ENCODE results near the gene PNPT1. TPM values are rescaled to one million over a fixed set of nuclear protein-coding genes. Genes with fewer than 3 reads are reported as not detected.
A peak's percentile ranks its signal among the peaks of the same experiment; 100 is the strongest.
"Not testable (repeated sequence)": the region's sequence is repeated elsewhere in the genome, so short reads cannot be mapped to it uniquely, and the experiment has no call there.

Gene PNPT1
- total and polyA plus RNA-seq, 3 experiments from 2014 or later, result 24.3 to 74.9 (median 60.2) TPM

DNA sequence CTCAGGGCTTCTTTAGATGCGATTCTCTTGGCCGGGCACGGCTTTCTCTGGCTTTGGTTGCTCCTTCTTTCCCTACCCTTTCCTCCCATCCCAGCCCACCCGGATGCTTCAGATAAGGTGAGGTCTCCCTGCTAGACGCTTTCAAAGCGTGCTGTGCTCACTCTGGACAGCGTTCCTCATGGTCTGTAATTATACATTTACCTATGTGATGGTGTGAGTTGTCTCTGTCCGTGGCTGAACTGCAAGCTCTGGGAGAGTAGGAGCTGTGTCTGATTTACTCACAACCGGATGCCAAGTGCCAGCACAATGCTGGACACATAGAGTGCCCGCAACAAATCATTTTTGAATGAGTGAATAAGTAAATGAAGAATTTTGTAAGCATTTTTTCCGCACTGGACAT is 26.8 kb upstream of the PNPT1 start:
- Mint-ChIP-seq H3K4me1 (no peaks in the 10 kb centered on the region), H3K9me3 (no peaks in the 10 kb centered on the region), H3K27me3 (peaks cover under 1 to 24% of the 10 kb centered on the region in 2 donors), H3K27ac (no peak overlapping the region), H3K36me3 (no peaks in the 10 kb centered on the region), H3K4me3 (no peak overlapping the region)
- Histone ChIP-seq H3K4me1 (ENCODE audit: insufficient read depth, low read length) (no peaks in the 10 kb centered on the region), H3K27ac (ENCODE audit: low read depth, low read length) (no peak overlapping the region), H3K36me3 (ENCODE audit: insufficient read depth, low read length) (no peaks in the 10 kb centered on the region), H3K9me3 (ENCODE audit: low read length) (no peaks in the 10 kb centered on the region), H3K4me3 (ENCODE audit: low read length) (no peak overlapping the region), H3K27me3 (ENCODE audit: insufficient read depth, low read length, poor library complexity, severe bottlenecking) (no peaks in the 10 kb centered on the region)
- ChIA-PET CTCF (no interaction called here), POLR2A (no interaction called here)
- no peak for DNase-seq

- Mint-ChIP-seq H3K36me3 (no peaks in the 10 kb centered on the region), H3K27me3 (peaks cover 0 to 27% of the 10 kb centered on the region in 2 donors), H3K4me3 (no peak overlapping the region), H3K4me1 (no peaks in the 10 kb centered on the region), H3K9me3 (no peaks in the 10 kb centered on the region), H3K27ac (no peak overlapping the region)
- no peaks in the 10 kb centered on the region for H3K9me3 ChIP-seq (ENCODE audit: low read length)
- no peak overlapping the region for H3K4me3 ChIP-seq (ENCODE audit: low read length)
- no peaks in the 10 kb centered on the region for H3K27me3 ChIP-seq (ENCODE audit: insufficient read depth, low read length, poor library complexity, severe bottlenecking)
- DNase-seq, result no peak
- POLR2A ChIA-PET, result no interaction called here
- no peak overlapping the region for H3K27ac ChIP-seq (ENCODE audit: low read depth, low read length)
- no peaks in the 10 kb centered on the region for H3K36me3 ChIP-seq (ENCODE audit: insufficient read depth, low read length)
- H3K4me1 ChIP-seq (ENCODE audit: insufficient read depth, low read length), result no peaks in the 10 kb centered on the region
- CTCF ChIA-PET, result interaction anchor here (2.8 kb wide), 1 partner anchor 16 kb away, joined by 7 read pairs; no protein-coding TSS in a partner anchor
Observed at GRCh38 chr2:55719852-55720251, 26.2 kb upstream of the PNPT1 start.

- Histone ChIP-seq H3K4me3 (ENCODE audit: low read length) (no peak overlapping the region), H3K27me3 (ENCODE audit: insufficient read depth, low read length, poor library complexity, severe bottlenecking) (no peaks in the 10 kb centered on the region), H3K27ac (ENCODE audit: low read depth, low read length) (no peak overlapping the region), H3K4me1 (ENCODE audit: insufficient read depth, low read length) (no peaks in the 10 kb centered on the region), H3K36me3 (ENCODE audit: insufficient read depth, low read length) (no peaks in the 10 kb centered on the region), H3K9me3 (ENCODE audit: low read length) (no peaks in the 10 kb centered on the region)
- Mint-ChIP-seq H3K27ac (peak overlapping the region in 1 of 8 donors; percentile 25), H3K27me3 (peaks cover 2 to 20% of the 10 kb centered on the region in 2 donors), H3K9me3 (no peaks in the 10 kb centered on the region), H3K36me3 (no peaks in the 10 kb centered on the region), H3K4me1 (no peaks in the 10 kb centered on the region), H3K4me3 (no peak overlapping the region)
- POLR2A ChIA-PET, result no interaction called here
- DNase-seq, result peak in 2 of 5 donors; percentile 33 to 50
- CTCF ChIA-PET, result interaction anchor here (1.6 to 2.8 kb wide), 3 partner anchors 15 to 23 kb away, joined by 5 to 7 read pairs (median 6); no protein-coding TSS in a partner anchor
Observed at GRCh38 chr2:55718165-55719008, 24.7 kb upstream of the PNPT1 start.

DNA sequence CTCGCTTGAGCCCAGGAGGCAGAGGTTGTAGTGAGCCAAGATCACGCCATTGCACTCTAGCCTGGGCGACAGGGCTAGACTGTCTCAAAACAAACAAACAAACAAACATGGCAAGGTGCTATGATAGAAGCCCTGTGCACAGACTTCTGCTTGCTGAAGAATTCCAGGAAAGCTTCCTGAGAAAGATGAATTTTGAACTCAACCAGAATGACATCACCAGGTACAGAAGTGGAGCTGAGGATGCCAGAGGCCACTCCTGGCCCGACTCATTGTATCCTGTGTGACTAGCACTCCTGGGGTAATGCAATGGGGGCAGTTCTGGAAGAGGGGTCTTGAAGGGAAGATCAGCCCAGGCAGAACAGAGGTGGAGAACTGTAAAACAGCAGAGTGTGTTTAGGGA is 22.0 kb upstream of the PNPT1 start:
- Histone ChIP-seq H3K4me1 (ENCODE audit: insufficient read depth, low read length) (no peaks in the 10 kb centered on the region), H3K36me3 (ENCODE audit: insufficient read depth, low read length) (no peaks in the 10 kb centered on the region), H3K9me3 (ENCODE audit: low read length) (no peaks in the 10 kb centered on the region), H3K27me3 (ENCODE audit: insufficient read depth, low read length, poor library complexity, severe bottlenecking) (no peaks in the 10 kb centered on the region), H3K27ac (ENCODE audit: low read depth, low read length) (no peak overlapping the region), H3K4me3 (ENCODE audit: low read length) (no peak overlapping the region)
- Mint-ChIP-seq H3K27me3 (peaks cover 2 to 24% of the 10 kb centered on the region in 2 donors), H3K9me3 (no peaks in the 10 kb centered on the region), H3K4me3 (no peak overlapping the region), H3K27ac (no peak overlapping the region), H3K36me3 (no peaks in the 10 kb centered on the region), H3K4me1 (no peaks in the 10 kb centered on the region)
- CTCF ChIA-PET, result no interaction called here
- no peak for DNase-seq
- POLR2A ChIA-PET, result no interaction called here

DNA sequence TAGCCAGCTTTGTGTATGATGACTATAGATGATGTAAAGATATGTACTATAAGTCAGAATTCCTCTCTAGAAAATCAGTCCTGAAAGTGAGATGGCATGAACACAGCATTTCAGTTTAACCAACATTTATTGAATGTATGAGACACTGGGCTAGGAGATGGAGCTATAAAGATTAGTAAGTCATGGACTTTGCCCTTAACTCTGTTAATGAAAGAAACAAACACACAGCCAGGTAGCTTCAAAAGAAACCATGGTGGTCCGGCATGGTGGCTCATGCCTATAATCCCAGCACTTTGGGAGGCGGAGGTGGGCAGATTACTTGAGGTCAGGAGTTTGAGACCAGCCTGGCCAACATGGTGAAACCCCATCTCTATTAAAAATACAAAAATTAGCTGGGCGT is 21.5 kb upstream of the PNPT1 start:
- CTCF ChIA-PET; H3K9me3 ChIP-seq (ENCODE audit: low read length); POLR2A ChIA-PET; H3K4me3 ChIP-seq (ENCODE audit: low read length); H3K4me1 Mint-ChIP-seq; H3K9me3 Mint-ChIP-seq; H3K36me3 Mint-ChIP-seq; DNase-seq; H3K27me3 ChIP-seq (ENCODE audit: insufficient read depth, low read length, poor library complexity, severe bottlenecking); H3K27ac Mint-ChIP-seq; H3K4me1 ChIP-seq (ENCODE audit: insufficient read depth, low read length); H3K36me3 ChIP-seq (ENCODE audit: insufficient read depth, low read length); H3K4me3 Mint-ChIP-seq; H3K27ac ChIP-seq (ENCODE audit: low read depth, low read length): not testable (repeated sequence)
- peaks cover 2 to 24% of the 10 kb centered on the region in 2 donors for H3K27me3 Mint-ChIP-seq

- H3K4me3 Mint-ChIP-seq, result no peak overlapping the region
- Histone ChIP-seq H3K4me1 (ENCODE audit: insufficient read depth, low read length) (no peaks in the 10 kb centered on the region), H3K36me3 (ENCODE audit: insufficient read depth, low read length) (no peaks in the 10 kb centered on the region), H3K9me3 (ENCODE audit: low read length) (no peaks in the 10 kb centered on the region), H3K27me3 (ENCODE audit: insufficient read depth, low read length, poor library complexity, severe bottlenecking) (no peaks in the 10 kb centered on the region), H3K4me3 (ENCODE audit: low read length) (no peak overlapping the region), H3K27ac (ENCODE audit: low read depth, low read length) (no peak overlapping the region)
- DNase-seq, result no peak
- H3K4me1 Mint-ChIP-seq, result no peaks in the 10 kb centered on the region
- no peaks in the 10 kb centered on the region for H3K9me3 Mint-ChIP-seq
- ChIA-PET CTCF (no interaction called here), POLR2A (interaction anchor here (0.6 kb wide), 1 partner anchor 10 kb away, joined by 8 read pairs; no protein-coding TSS in a partner anchor)
- no peaks in the 10 kb centered on the region for H3K36me3 Mint-ChIP-seq
- H3K27ac Mint-ChIP-seq, result no peak overlapping the region
- H3K27me3 Mint-ChIP-seq, result peaks cover 2 to 25% of the 10 kb centered on the region in 2 donors
Observed at GRCh38 chr2:55712477-55713060, 18.9 kb upstream of the PNPT1 start.

- Mint-ChIP-seq H3K4me1 (no peaks in the 10 kb centered on the region), H3K27me3 (peaks cover 4 to 24% of the 10 kb centered on the region in 2 donors), H3K4me3 (no peak overlapping the region), H3K36me3 (no peaks in the 10 kb centered on the region), H3K27ac (no peak overlapping the region), H3K9me3 (no peaks in the 10 kb centered on the region)
- Histone ChIP-seq H3K4me3 (ENCODE audit: low read length) (no peak overlapping the region), H3K36me3 (ENCODE audit: insufficient read depth, low read length) (no peaks in the 10 kb centered on the region), H3K27me3 (ENCODE audit: insufficient read depth, low read length, poor library complexity, severe bottlenecking) (no peaks in the 10 kb centered on the region), H3K4me1 (ENCODE audit: insufficient read depth, low read length) (no peaks in the 10 kb centered on the region), H3K27ac (ENCODE audit: low read depth, low read length) (no peak overlapping the region), H3K9me3 (ENCODE audit: low read length) (no peaks in the 10 kb centered on the region)
- DNase-seq, result no peak
- ChIA-PET POLR2A (no interaction called here), CTCF (no interaction called here)
Observed at GRCh38 chr2:55710025-55710424, 16.4 kb upstream of the PNPT1 start.

- Histone ChIP-seq H3K27ac (ENCODE audit: low read depth, low read length) (no peak overlapping the region), H3K27me3 (ENCODE audit: insufficient read depth, low read length, poor library complexity, severe bottlenecking) (no peaks in the 10 kb centered on the region), H3K36me3 (ENCODE audit: insufficient read depth, low read length) (no peaks in the 10 kb centered on the region), H3K4me3 (ENCODE audit: low read length) (no peak overlapping the region), H3K4me1 (ENCODE audit: insufficient read depth, low read length) (no peaks in the 10 kb centered on the region), H3K9me3 (ENCODE audit: low read length) (no peaks in the 10 kb centered on the region)
- Mint-ChIP-seq H3K27me3 (peaks cover 9 to 40% of the 10 kb centered on the region in 2 donors), H3K27ac (no peak overlapping the region), H3K9me3 (no peaks in the 10 kb centered on the region), H3K36me3 (no peaks in the 10 kb centered on the region), H3K4me3 (no peak overlapping the region), H3K4me1 (no peaks in the 10 kb centered on the region)
- DNase-seq, result no peak
- POLR2A ChIA-PET, result no interaction called here
- CTCF ChIA-PET, result no interaction called here
Observed at GRCh38 chr2:55707751-55708150, 14.1 kb upstream of the PNPT1 start.

Measured in CD8-positive, alpha-beta memory T cell (primary cell).